Dendritic cell treated with granulocyte-macrophage colony-stimulating factor and Interleukin-4, amounts not matched to agents 40 ng/mL and 50 ng/mL, for 4 days (primary cell): ENCODE results near the gene PGR.

Experiments used
- H3K27ac Mint-ChIP-seq: one replicate; pipeline ENCODE4 v1.8.0; 2022; ENCODE audit warnings: mild to moderate bottlenecking, mixed read lengths
- H3K27me3 Mint-ChIP-seq: one replicate; pipeline ENCODE4 v1.8.0; 2022; ENCODE audit warnings: mild to moderate bottlenecking, mixed read lengths
- H3K36me3 Mint-ChIP-seq: one replicate; pipeline ENCODE4 v1.8.0; 2022; ENCODE audit warnings: low read depth, mixed read lengths
- H3K4me1 Mint-ChIP-seq: one replicate; pipeline ENCODE4 v1.8.0; 2022; ENCODE audit warnings: low read depth, mixed read lengths
- H3K4me3 Mint-ChIP-seq: one replicate; pipeline ENCODE4 v1.8.0; 2022; ENCODE audit warnings: mild to moderate bottlenecking, moderate library complexity, mixed read lengths
- H3K9me3 Mint-ChIP-seq: one replicate; pipeline ENCODE4 v1.8.0; 2022; ENCODE audit warnings: mixed read lengths
- intact Hi-C: fragments of 100-400 bp; cut with micrococcal nuclease; formaldehyde crosslinking; loops from one replicate; pipeline ENCODE4 v1.15.0; 2022

PGR gene

GRCh38 chr11:101129203-101129943, at the start of gene PGR:
TSS of gene PGR (minus strand) at chr11:101129813. CDS start at chr11:101129070, 743 bp downstream.
- H3K36me3 Mint-ChIP-seq = no peaks in the 10 kb centered on the region
- no peak within 1 kb of the TSS for H3K4me3 Mint-ChIP-seq
- intact Hi-C loops = no loop called here
- H3K9me3 Mint-ChIP-seq = no peaks in the 10 kb centered on the region
- no peaks in the 10 kb centered on the region for H3K4me1 Mint-ChIP-seq
- peaks cover 48% of the 10 kb centered on the region for H3K27me3 Mint-ChIP-seq
- H3K27ac Mint-ChIP-seq = no peak within 1 kb of the TSS

- intact Hi-C loops = no loop called here
- Mint-ChIP-seq H3K4me3 (no peak overlapping the region), H3K4me1 (no peaks in the 10 kb centered on the region), H3K9me3 (no peaks in the 10 kb centered on the region), H3K36me3 (no peaks in the 10 kb centered on the region), H3K27me3 (no peaks in the 10 kb centered on the region), H3K27ac (no peak overlapping the region)
Observed at GRCh38 chr11:101176381-101176780, 46.8 kb upstream of the PGR start.

GRCh38 chr11:101169944-101170343, 40.3 kb upstream of the PGR start:
- intact Hi-C loops = no loop called here
- Mint-ChIP-seq H3K36me3 (no peaks in the 10 kb centered on the region), H3K4me1 (no peaks in the 10 kb centered on the region), H3K27me3 (no peaks in the 10 kb centered on the region), H3K9me3 (peaks cover 23% of the 10 kb centered on the region), H3K27ac (no peak overlapping the region), H3K4me3 (no peak overlapping the region)

GRCh38 chr11:101166038-101166437, 36.4 kb upstream of the PGR start:
- Mint-ChIP-seq H3K4me3 (no peak overlapping the region), H3K36me3 (no peaks in the 10 kb centered on the region)

GRCh38 chr11:101158119-101158518, 28.5 kb upstream of the PGR start:
- Mint-ChIP-seq H3K27ac (no peak overlapping the region), H3K36me3 (no peaks in the 10 kb centered on the region), H3K27me3 (no peaks in the 10 kb centered on the region), H3K9me3 (peaks cover 44% of the 10 kb centered on the region), H3K4me3 (no peak overlapping the region), H3K4me1 (no peaks in the 10 kb centered on the region)
- intact Hi-C loops = no loop called here

More at GRCh38 chr11:101166038-101166437, 36.4 kb upstream of the PGR start:
- no peaks in the 10 kb centered on the region for H3K4me1 Mint-ChIP-seq
- H3K9me3 Mint-ChIP-seq = peaks cover 26% of the 10 kb centered on the region
- intact Hi-C loops = no loop called here
- H3K27me3 Mint-ChIP-seq = no peaks in the 10 kb centered on the region
- no peak overlapping the region for H3K27ac Mint-ChIP-seq

GRCh38 chr11:101138245-101138930, 8.8 kb upstream of the PGR start:
- H3K27ac Mint-ChIP-seq = no peak overlapping the region
- no peak overlapping the region for H3K4me3 Mint-ChIP-seq
- H3K4me1 Mint-ChIP-seq = no peaks in the 10 kb centered on the region
- H3K9me3 Mint-ChIP-seq = no peaks in the 10 kb centered on the region
- no peaks in the 10 kb centered on the region for H3K36me3 Mint-ChIP-seq
- no peaks in the 10 kb centered on the region for H3K27me3 Mint-ChIP-seq
- intact Hi-C loops = no loop called here

GRCh38 chr11:101133190-101133589, 3.6 kb upstream of the PGR start:
- Mint-ChIP-seq H3K27me3 (peaks cover 27% of the 10 kb centered on the region), H3K4me1 (no peaks in the 10 kb centered on the region), H3K27ac (no peak overlapping the region), H3K9me3 (no peaks in the 10 kb centered on the region), H3K36me3 (no peaks in the 10 kb centered on the region), H3K4me3 (no peak overlapping the region)
- intact Hi-C loops = no loop called here

- no peak overlapping the region for H3K27ac Mint-ChIP-seq
- intact Hi-C loops = no loop called here
- H3K27me3 Mint-ChIP-seq = peaks cover 49% of the 10 kb centered on the region
- H3K36me3 Mint-ChIP-seq = no peaks in the 10 kb centered on the region
- H3K4me3 Mint-ChIP-seq = no peak overlapping the region
- no peaks in the 10 kb centered on the region for H3K4me1 Mint-ChIP-seq
- no peaks in the 10 kb centered on the region for H3K9me3 Mint-ChIP-seq
Observed at GRCh38 chr11:101128571-101129202, 926 bp downstream of the PGR start.

GRCh38 chr11:101127699-101128570, 1.7 kb downstream of the PGR start:
- Mint-ChIP-seq H3K27me3 (peaks cover 51% of the 10 kb centered on the region), H3K27ac (no peak overlapping the region), H3K36me3 (no peaks in the 10 kb centered on the region), H3K9me3 (no peaks in the 10 kb centered on the region), H3K4me3 (no peak overlapping the region), H3K4me1 (no peaks in the 10 kb centered on the region)
- intact Hi-C loops = no loop called here

- Mint-ChIP-seq H3K4me3 (no peak overlapping the region), H3K9me3 (no peaks in the 10 kb centered on the region), H3K27me3 (peaks cover 50% of the 10 kb centered on the region), H3K4me1 (no peaks in the 10 kb centered on the region), H3K27ac (no peak overlapping the region), H3K36me3 (no peaks in the 10 kb centered on the region)
- intact Hi-C loops = no loop called here
Observed at GRCh38 chr11:101127197-101127698, 2.4 kb downstream of the PGR start.

GRCh38 chr11:101126551-101127196, 2.9 kb downstream of the PGR start:
- intact Hi-C loops = no loop called here
- H3K36me3 Mint-ChIP-seq = no peaks in the 10 kb centered on the region
- no peaks in the 10 kb centered on the region for H3K9me3 Mint-ChIP-seq
- no peak overlapping the region for H3K4me3 Mint-ChIP-seq
- H3K27me3 Mint-ChIP-seq = peaks cover 50% of the 10 kb centered on the region
- no peak overlapping the region for H3K27ac Mint-ChIP-seq
- no peaks in the 10 kb centered on the region for H3K4me1 Mint-ChIP-seq

GRCh38 chr11:101115671-101116160, 13.9 kb downstream of the PGR start:
- no peaks in the 10 kb centered on the region for H3K36me3 Mint-ChIP-seq
- H3K9me3 Mint-ChIP-seq = no peaks in the 10 kb centered on the region

GRCh38 chr11:101113540-101113939, 16.1 kb downstream of the PGR start:
- no peaks in the 10 kb centered on the region for H3K27me3 Mint-ChIP-seq
- no peaks in the 10 kb centered on the region for H3K4me1 Mint-ChIP-seq
- H3K36me3 Mint-ChIP-seq = no peaks in the 10 kb centered on the region
- H3K4me3 Mint-ChIP-seq = no peak overlapping the region
- no peaks in the 10 kb centered on the region for H3K9me3 Mint-ChIP-seq
- intact Hi-C loops = no loop called here
- H3K27ac Mint-ChIP-seq = no peak overlapping the region

More at GRCh38 chr11:101115671-101116160, 13.9 kb downstream of the PGR start:
- intact Hi-C loops = no loop called here
- H3K27me3 Mint-ChIP-seq = no peaks in the 10 kb centered on the region
- no peak overlapping the region for H3K4me3 Mint-ChIP-seq
- H3K27ac Mint-ChIP-seq = no peak overlapping the region
- H3K4me1 Mint-ChIP-seq = no peaks in the 10 kb centered on the region
